SK-N-SH (cell line): ENCODE data around the gene EED.

Source experiments
- CTCF ChIP-seq: fragments of 200-600 bp; sonication (generic); IDR thresholded peaks from 2 replicates; pipeline ENCODE4 v1.6.1; 2017; ENCODE audit warnings: antibody characterized with exemption, mild to moderate bottlenecking, moderate library complexity
- SIN3A ChIP-seq: IDR thresholded peaks from 2 replicates; pipeline ENCODE4 v1.6.1; 2012; ENCODE audit warnings: low read depth, mild to moderate bottlenecking, low read length, moderate library complexity, borderline replicate concordance
- YY1 ChIP-seq: IDR thresholded peaks from 2 replicates; pipeline ENCODE4 v1.4.0; 2012; ENCODE audit warnings: low read depth, mild to moderate bottlenecking
- TF ChIP-seq, protein P1 (sequence below): IDR thresholded peaks from 2 replicates; pipeline ENCODE4 v1.6.1; 2012; ENCODE audit warnings: mild to moderate bottlenecking, low read depth, low read length, moderate library complexity

- TF ChIP-seq, protein P1, sequence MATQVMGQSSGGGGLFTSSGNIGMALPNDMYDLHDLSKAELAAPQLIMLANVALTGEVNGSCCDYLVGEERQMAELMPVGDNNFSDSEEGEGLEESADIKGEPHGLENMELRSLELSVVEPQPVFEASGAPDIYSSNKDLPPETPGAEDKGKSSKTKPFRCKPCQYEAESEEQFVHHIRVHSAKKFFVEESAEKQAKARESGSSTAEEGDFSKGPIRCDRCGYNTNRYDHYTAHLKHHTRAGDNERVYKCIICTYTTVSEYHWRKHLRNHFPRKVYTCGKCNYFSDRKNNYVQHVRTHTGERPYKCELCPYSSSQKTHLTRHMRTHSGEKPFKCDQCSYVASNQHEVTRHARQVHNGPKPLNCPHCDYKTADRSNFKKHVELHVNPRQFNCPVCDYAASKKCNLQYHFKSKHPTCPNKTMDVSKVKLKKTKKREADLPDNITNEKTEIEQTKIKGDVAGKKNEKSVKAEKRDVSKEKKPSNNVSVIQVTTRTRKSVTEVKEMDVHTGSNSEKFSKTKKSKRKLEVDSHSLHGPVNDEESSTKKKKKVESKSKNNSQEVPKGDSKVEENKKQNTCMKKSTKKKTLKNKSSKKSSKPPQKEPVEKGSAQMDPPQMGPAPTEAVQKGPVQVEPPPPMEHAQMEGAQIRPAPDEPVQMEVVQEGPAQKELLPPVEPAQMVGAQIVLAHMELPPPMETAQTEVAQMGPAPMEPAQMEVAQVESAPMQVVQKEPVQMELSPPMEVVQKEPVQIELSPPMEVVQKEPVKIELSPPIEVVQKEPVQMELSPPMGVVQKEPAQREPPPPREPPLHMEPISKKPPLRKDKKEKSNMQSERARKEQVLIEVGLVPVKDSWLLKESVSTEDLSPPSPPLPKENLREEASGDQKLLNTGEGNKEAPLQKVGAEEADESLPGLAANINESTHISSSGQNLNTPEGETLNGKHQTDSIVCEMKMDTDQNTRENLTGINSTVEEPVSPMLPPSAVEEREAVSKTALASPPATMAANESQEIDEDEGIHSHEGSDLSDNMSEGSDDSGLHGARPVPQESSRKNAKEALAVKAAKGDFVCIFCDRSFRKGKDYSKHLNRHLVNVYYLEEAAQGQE, result no peak
- TF ChIP-seq YY1, result no peak
- TF ChIP-seq CTCF, result no peak
- no peak for TF ChIP-seq SIN3A
Measured at GRCh38 chr11:86241956-86242535, 2.5 kb upstream of the EED start.
